SIG-M5 treated with dmso at 0.1 percent for 504 hours (cell line): ENCODE results near the gene AKAP6.
"Not testable (repeated sequence)": the region's sequence is repeated elsewhere in the genome, so short reads cannot be mapped to it uniquely, and the experiment has no call there.

Experiments used
- DNase-seq: peaks from one replicate; lab custom pipeline; 2025; ENCODE audit not compliant: unreplicated experiment; lab: John Stamatoyannopoulos, UW

AKAP6 gene

GRCh38 chr14:32571995-32572866 is 243.1 kb downstream of the AKAP6 start:
- no peak for DNase-seq

DNA sequence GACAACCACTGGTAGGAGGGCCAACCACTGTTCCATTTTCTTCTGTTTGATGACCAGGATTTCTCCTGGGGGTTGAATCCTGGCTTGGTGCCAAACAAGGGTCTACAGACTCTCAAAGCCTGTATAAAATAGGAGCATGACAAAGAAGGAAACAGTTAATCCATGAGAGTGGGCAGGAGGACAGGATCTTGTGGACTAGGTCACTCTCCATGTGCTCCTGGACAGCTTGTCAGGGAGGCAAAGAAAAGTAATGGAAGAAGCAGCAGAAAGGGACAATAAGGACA is 243.7 kb downstream of the AKAP6 start:
- no peak for DNase-seq

GRCh38 chr14:32574269-32574668 is 245.2 kb downstream of the AKAP6 start:
- no peak for DNase-seq

DNA sequence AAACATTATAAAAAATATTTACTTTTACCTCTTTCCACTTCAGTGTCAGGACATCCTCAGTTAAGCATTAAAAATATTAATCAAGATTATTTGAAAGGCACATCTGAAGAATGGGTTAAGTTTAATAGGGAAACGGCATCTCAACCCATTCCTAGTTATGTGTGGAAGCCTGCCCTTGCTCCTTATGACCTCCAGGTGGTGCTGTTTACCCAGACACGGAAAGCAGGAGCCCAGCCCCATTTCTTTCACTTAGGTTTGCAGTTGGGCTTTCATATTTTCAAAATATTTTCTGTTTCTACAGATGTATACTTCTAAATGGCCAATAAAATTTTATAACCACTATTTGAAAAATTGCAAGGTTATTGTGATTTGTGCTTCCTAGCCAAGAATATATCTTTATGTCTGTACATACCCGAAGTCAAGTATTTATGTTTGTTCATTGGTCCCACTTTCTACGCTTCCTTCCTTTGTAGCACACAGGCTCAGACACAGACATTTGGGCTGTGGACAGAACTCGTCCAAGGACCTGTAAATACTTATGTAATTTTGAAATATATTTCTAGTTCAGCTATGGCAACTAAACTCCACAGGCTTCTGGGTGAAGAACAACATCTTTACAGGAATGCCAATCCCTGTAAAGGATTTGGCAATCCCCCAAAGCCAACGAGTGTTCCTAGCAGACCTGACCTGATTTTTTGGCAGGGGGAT is 247.1 kb downstream of the AKAP6 start:
- peak; percentile 55 for DNase-seq

DNA sequence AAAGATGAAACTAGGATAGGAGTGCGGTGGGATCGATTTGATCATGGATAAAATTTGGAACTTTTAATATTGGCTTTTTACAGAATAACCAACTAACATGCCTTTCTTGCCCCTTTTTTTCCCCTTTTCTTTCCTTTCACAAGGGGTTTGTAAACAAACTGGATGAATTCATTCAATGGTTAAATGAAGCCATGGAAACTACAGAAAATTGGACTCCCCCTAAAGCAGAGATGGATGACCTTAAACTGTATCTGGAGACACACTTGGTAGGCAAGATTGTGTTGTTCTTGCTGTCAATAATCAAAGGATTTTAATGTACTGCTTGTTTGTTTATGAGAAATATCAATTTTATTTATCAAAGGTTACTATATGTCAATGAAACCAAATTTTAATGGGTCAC is 247.9 kb downstream of the AKAP6 start:
- no peak for DNase-seq

GRCh38 chr14:32578181-32578580 is 249.1 kb downstream of the AKAP6 start:
- DNase-seq: no peak

DNA sequence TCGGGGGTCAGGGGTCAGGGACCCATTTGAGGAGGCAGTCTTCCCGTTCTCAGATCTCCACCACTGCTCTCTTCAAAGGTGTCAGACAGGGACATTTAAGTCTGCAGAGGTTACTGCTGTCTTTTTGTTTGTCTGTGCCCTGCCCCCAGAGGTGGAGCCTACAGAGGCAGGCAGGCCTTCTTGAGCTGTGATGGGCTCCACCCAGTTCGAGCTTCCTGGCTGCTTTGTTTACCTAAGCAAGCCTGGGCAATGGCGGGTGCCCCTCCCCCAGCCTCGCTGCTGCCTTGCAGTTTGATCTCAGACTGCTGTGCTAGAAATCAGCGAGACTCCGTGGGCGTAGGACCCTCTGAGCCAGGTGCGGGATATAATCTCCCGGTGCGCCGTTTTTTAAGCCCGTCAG is 254.3 kb downstream of the AKAP6 start:
- DNase-seq: not testable (repeated sequence)

DNA sequence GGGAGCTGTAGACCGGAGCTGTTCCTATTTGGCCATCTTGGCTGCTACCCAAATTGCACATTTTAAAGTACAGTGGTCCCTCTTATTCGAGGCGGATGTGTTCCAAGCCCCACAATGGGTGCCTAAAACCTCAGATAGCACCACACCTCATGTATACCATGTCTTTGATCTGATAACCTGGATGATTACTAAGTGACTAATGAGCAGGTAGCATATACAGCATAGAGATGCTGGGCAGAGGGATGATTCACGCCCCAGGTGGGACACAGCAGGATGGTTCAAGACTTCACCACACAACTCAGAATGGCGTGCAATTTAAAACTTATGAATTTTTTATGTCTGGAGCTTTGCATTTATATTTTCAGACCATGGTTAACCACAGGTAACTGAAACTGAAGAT is 255.0 kb downstream of the AKAP6 start:
- no peak for DNase-seq

- no peak for DNase-seq
These were observed 258.4 kb downstream of the AKAP6 start for GRCh38 chr14:32587461-32587860.

DNA sequence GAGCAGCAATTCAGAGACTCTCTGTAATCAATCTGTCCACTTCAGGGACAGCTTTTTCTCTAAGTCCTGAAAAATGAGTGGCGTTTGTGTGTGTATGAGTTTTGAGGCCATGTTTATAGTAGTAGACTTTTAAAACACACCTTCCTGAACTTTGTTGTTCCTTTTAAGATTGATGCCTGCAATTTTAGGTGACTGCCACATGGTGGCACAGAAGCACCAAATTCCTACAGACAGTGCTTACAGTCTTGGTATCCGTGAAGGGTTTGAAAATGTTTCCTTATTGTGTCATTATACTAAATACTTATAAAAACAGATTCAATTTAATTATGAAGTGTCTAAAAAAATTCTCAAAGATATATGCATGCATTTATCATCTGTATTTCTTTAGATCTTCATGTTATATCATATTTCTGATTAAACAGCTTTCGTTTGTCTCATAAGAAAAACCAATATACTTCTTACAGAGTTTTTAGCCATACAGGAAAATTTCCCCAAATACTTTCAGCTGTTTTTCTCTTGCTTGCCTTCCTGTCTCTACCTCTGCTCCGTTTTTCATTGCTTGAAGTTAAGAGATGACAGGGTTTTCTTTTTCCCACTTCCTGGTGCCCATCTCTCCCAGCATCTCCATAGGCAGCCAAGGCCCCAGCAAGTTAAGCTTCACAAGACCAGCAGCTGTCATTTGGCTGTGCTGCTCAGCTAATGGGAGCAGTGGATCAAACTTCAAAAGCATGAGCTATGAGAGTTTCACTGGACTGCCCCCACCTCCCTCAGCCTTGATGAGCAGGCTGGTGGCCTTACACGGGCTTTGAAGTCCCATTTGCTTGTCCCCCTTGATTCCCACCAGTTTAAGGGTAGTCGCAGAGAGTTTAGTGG is 259.6 kb downstream of the AKAP6 start:
- peak; percentile 31 for DNase-seq

- DNase-seq: no peak
These were observed 261.1 kb downstream of the AKAP6 start for GRCh38 chr14:32590157-32590556.

DNA sequence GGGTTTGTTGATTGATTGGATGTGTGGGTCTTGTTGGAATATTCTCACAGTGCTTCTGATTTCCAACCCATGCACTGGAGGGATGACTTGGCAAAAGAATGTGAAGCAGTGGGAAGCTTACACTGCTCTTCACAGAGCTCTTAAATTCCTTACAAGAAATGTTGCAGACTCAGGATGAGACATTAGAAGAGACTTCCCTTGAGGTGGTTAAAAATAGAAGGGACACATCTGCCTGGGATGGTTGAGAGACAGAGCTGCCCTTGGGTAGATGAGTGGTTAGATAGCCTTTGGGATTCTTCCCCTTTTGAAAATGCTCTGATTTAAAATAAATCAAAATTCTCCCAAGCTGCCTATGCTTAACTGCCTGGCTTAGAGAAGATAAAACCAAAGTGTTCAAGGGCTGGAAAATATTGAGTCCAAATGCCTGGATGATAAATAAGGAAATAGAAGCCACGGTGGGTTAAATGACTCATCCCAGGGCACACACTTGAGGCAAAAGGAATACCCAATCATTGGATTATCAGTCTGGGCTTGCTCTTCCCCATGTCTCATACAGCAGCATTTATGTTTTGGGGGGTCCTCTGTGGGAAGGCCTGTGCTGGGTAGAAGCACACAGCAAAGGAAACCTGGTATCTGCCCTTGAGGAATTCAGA is 264.3 kb downstream of the AKAP6 start:
- DNase-seq: no peak

DNA sequence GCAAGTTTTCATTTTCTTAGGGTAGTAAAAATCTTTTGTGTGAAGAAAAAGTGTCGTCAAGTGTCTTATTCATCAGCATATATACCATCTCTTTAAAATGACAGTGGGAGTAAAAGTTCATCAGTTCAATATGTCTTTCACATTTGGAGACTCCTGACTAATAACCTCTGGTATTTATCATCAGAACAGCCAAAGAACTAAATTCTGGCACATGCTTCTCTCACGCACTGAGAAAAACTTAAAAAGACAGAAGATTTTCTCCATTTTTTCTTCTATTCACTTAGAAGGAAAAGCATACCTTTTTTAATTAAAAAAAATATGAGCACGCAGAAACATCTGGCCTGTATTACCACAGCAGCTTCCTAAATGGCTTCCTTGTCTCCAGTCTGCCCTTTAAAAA is 265.7 kb downstream of the AKAP6 start:
- DNase-seq: no peak

DNA sequence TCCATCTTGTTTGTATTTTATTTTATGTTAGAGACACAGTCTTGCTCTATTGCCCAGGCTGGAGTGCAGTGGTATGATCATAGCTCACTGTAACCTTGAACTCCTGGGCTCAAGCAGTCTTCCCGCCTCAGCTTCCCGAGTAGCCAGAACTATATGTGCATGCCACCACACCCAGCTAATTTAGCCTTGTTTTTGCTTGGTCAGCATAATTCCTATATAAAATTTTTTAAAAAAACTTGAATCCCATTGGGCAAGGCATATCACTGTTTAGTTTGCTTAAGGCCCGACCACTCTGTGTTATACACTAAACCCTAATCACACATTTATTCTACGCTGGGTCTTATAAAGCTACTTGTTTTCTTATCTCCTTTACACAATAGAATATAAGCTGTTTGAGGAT is 266.4 kb downstream of the AKAP6 start:
- no peak for DNase-seq

GRCh38 chr14:32596390-32596789 is 267.3 kb downstream of the AKAP6 start:
- DNase-seq: no peak

DNA sequence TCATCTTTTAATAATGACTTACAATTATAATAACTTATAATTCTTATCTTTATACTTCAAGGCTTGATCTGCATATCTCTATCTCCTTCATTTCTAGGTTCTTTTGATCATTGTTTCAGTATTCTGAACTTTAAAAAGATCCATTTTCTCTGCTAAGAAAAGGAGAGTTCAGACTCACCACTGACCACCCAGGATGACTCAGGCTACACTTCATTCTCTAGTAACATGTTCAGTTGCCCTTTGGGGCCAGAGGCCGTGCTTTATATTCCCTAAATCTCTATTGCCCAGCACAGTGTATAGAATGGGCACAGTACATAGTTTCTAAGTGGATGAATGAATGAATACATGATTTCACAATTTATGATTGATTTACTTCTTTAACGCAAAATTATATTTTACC is 268.7 kb downstream of the AKAP6 start:
- DNase-seq: no peak

DNA sequence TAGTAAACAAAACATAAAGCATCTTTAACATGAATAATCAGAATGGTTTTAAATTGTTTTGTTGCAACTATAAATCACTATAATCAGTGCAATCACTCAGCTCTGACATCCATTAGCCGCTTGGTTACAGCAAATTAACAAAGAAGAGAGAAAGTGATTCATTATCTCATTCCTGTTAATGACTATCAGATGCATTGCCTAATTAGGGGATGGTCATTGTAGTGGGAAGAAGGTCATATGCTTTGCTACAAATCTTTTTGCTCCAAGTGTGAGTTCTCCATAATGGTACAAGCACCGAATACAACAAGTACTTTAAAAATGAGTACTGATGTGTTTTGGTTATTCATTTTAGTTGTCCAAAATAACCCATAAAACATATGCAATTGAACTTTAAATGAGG is 272.0 kb downstream of the AKAP6 start:
- DNase-seq: no peak

DNA sequence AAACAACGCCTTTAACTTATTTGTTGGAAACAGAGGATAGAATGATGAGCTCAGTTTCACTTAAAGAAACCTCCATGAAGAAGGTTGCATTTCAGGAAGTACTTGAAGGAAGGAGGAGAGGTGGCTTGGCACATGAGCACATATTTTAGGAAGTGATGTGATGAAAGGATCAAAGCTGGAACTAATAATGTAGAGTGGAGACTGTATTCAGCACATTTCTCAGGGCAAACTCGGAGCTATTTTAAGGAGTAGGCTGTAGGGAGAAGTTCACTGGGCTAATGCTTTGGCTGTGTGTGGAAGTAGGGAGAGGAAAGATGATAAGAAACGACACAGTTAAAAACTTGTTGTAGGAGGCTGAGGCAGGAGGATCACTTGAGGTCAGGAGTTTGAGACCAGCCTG is 272.8 kb downstream of the AKAP6 start:
- DNase-seq: no peak

GRCh38 chr14:32602699-32603098 is 273.6 kb downstream of the AKAP6 start:
- DNase-seq: no peak

DNA sequence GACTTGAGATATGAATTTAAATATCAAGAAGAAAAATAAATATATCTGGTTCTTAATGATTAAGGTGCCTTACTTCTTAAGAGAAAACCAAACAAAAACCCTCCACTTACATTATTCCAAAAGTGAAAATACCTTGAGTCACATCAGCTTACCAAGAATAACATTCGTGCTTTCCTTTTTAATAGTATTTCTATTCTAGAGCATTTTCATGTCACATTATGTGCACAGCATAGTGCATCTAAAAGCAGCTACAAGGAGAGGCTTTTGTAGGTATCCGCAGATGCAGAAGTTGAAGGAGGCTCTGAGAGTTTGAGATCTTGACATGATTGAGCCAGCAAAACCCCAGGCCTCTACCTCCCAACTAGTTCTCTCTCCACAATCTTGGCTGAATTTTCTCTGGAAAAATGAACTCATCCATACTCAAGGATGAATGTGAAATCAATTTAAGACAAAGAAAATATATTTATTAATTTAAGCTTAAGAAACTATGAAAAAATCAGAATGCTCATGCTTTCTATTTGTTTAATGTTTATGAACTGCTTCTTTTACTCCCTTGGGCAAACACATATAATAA is 275.0 kb downstream of the AKAP6 start:
- no peak for DNase-seq

DNA sequence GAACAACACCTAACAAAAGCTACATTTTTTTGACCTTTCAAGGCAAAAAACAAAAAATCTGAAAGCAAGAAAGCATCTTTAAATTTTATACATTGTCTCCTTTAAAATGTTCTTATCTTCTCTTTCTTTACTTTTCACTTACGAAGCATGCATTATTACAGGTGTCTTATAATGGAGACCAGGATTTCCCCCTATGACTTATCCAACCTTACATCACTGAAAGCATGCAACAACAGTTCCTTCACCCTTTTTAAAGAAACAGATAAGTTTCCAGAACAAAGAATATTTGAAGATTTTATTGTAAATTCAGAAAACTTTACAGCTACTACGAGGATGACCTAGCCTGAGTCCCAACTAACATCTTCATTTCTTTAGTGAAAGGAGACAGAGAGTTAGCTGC is 277.2 kb downstream of the AKAP6 start:
- DNase-seq: no peak
